ENCODE results near the gene SART1.

DNA sequence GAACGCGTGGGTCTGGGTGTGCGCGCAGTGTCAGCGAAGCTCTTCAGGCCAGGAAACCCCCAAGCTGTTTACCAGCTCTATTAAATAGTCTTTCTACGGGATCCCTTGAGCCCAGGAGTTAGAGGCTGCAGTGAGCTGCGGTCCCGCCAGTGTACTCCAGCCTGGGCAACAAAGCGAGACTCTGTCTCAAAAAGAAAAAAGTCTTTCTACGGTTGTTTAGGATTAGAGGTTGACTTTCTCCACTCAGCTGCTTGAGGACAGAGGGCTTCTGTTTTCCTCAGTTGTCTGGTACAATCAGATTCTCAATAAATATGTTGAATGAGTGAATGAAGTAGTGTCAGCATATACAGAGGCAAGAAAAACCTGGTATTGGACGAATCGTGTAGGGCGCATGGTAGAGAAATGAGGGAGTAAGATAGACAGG lies 619 bp downstream of the SART1 start:
- TF ChIP-seq, protein P1, sequence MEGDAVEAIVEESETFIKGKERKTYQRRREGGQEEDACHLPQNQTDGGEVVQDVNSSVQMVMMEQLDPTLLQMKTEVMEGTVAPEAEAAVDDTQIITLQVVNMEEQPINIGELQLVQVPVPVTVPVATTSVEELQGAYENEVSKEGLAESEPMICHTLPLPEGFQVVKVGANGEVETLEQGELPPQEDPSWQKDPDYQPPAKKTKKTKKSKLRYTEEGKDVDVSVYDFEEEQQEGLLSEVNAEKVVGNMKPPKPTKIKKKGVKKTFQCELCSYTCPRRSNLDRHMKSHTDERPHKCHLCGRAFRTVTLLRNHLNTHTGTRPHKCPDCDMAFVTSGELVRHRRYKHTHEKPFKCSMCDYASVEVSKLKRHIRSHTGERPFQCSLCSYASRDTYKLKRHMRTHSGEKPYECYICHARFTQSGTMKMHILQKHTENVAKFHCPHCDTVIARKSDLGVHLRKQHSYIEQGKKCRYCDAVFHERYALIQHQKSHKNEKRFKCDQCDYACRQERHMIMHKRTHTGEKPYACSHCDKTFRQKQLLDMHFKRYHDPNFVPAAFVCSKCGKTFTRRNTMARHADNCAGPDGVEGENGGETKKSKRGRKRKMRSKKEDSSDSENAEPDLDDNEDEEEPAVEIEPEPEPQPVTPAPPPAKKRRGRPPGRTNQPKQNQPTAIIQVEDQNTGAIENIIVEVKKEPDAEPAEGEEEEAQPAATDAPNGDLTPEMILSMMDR (conservative IDR thresholded peaks at IDR 0.05 in 1 of 2, IDR thresholded peaks at IDR 0.05 in 1 of 2; ENCODE audit: low read depth in 1 of 2, low read length in 2 of 2) = no peak
- no peak for TF ChIP-seq EZH2 (IDR thresholded peaks at IDR 0.05; ENCODE audit: low read length, missing control alignments)
